SU-DHL-6 (cell line): ENCODE data around the gene DNAJC9.

Source experiments
- H2AFZ ChIP-seq: fragments of 200-600 bp; sonication (generic); 2 replicates; pipeline ENCODE4 v1.6.1; 2014; ENCODE audit warnings: low read depth, mild to moderate bottlenecking, moderate library complexity, mixed read lengths, antibody characterized with exemption, low read length; ENCODE audit not compliant: severe bottlenecking
- H3F3A ChIP-seq: fragments of 200-600 bp; shearing (Covaris generic); 2 replicates; pipeline ENCODE4 v1.6.0; 2016; ENCODE audit warnings: antibody characterized with exemption, mild to moderate bottlenecking; ENCODE audit not compliant: insufficient read depth
- H3K27ac ChIP-seq: fragments of 200-600 bp; sonication (generic); 2 replicates; pipeline ENCODE4 v1.5.1; 2016; ENCODE audit warnings: low read depth, mild to moderate bottlenecking, low read length, moderate library complexity, mixed read lengths
- H3K27me3 ChIP-seq: fragments of 200-600 bp; sonication (generic), shearing (Covaris generic); 2 replicates; pipeline ENCODE4 v1.6.0; 2014; ENCODE audit warnings: mild to moderate bottlenecking, low read length
- H3K36me3 ChIP-seq: fragments of 200-600 bp; sonication (generic); 2 replicates; pipeline ENCODE4 v1.6.1; 2014; ENCODE audit warnings: mild to moderate bottlenecking, low read length, mixed read lengths
- H3K4me2 ChIP-seq: fragments of 300-600, 200-600 bp; shearing (Covaris generic), sonication (generic); 2 replicates; pipeline ENCODE4 v1.6.0; 2014; ENCODE audit warnings: low read length, low read depth, mild to moderate bottlenecking; ENCODE audit not compliant: poor library complexity, severe bottlenecking
- H3K4me3 ChIP-seq: fragments of 200-600 bp; sonication (generic); 2 replicates; pipeline ENCODE4 v1.5.1; 2014; ENCODE audit warnings: antibody characterized with exemption, low read length, mild to moderate bottlenecking, mixed read lengths; ENCODE audit not compliant: insufficient read depth, poor library complexity, severe bottlenecking
- H3K79me2 ChIP-seq: fragments of 200-600 bp; sonication (generic); 2 replicates; pipeline ENCODE4 v1.6.1; 2014; ENCODE audit warnings: mild to moderate bottlenecking, low read length, moderate library complexity; ENCODE audit not compliant: insufficient read depth
- H3K9ac ChIP-seq: fragments of 200-600 bp; sonication (generic); 2 replicates; pipeline ENCODE4 v1.7.0; 2014; ENCODE audit warnings: mild to moderate bottlenecking, low read length
- H3K9me2 ChIP-seq: fragments of 200-600 bp; sonication (generic); replicated peaks from 2 replicates; pipeline ENCODE4 v1.6.1; 2014; ENCODE audit warnings: low read length; ENCODE audit not compliant: insufficient read depth
- H3K9me3 ChIP-seq: fragments of 200-600 bp; sonication (generic); 2 replicates; pipeline ENCODE4 v1.6.1; 2014; ENCODE audit warnings: low read length, mixed read lengths; ENCODE audit not compliant: insufficient read depth
- H4K20me1 ChIP-seq: fragments of 200-600 bp; sonication (generic); 2 replicates; pipeline ENCODE4 v1.6.1; 2014; ENCODE audit warnings: low read depth, mild to moderate bottlenecking, antibody characterized with exemption, low read length, moderate library complexity, mixed read lengths
- CTCF ChIP-seq: fragments of 200-600 bp; sonication (generic); IDR thresholded peaks from one replicate; pipeline ENCODE4 v1.5.1; 2017; ENCODE audit warnings: antibody characterized with exemption, mild to moderate bottlenecking, low read length, moderate library complexity; ENCODE audit not compliant: insufficient read depth, poor library complexity, severe bottlenecking
- EZH2phosphoT487 ChIP-seq: fragments of 200-600 bp; sonication (generic), shearing (Covaris generic); conservative IDR thresholded peaks from 2 replicates; pipeline ENCODE4 v1.6.1; 2018; ENCODE audit warnings: mild to moderate bottlenecking, antibody characterized with exemption, low read length, moderate library complexity, mixed read lengths

The DNAJC9 gene

GRCh38 chr10:73225518-73225917, 21.5 kb downstream of the DNAJC9 start:
- Histone ChIP-seq H2AFZ (no peak overlapping the region), H3K27me3 (no peaks in the 10 kb centered on the region), H3K4me3 (no peak overlapping the region), H3K9me3 (no peaks in the 10 kb centered on the region), H3K27ac (no peak overlapping the region), H3K4me2 (no peak overlapping the region), H3K9me2 (no peaks in the 10 kb centered on the region), H4K20me1 (no peaks in the 10 kb centered on the region), H3K79me2 (no peaks in the 10 kb centered on the region), H3F3A (no peaks in the 10 kb centered on the region), H3K36me3 (no peaks in the 10 kb centered on the region), H3K9ac (no peak overlapping the region)
- no peak for TF ChIP-seq EZH2phosphoT487
- no peak for TF ChIP-seq CTCF

DNA sequence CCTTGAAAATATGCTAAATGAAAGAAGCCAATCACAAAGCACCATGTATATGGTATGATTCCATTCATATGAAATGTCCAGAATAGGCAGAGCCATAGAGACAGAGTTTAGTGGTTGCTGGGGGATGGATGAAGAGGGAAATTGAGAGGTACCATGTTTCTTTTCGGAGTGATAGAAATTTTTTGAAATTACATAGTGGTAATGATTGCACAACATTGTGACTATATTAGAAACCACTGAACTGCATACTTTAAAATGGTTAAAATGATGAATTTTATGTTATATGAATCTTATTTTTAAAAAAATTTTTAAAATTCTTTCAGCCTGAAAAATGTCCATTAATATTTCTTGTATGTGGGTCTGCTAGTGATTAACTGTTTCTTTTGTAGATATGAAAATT, 26.1 kb downstream of the DNAJC9 start:
- TF ChIP-seq CTCF = no peak
- TF ChIP-seq EZH2phosphoT487 = no peak
- H3K79me2 ChIP-seq = no peaks in the 10 kb centered on the region
- H3K4me2 ChIP-seq = no peak overlapping the region
- H3K9me3 ChIP-seq = no peaks in the 10 kb centered on the region
- no peaks in the 10 kb centered on the region for H3K9me2 ChIP-seq
- no peak overlapping the region for H2AFZ ChIP-seq
- no peak overlapping the region for H3K9ac ChIP-seq
- H3F3A ChIP-seq = no peaks in the 10 kb centered on the region
- H3K36me3 ChIP-seq = peaks cover 5% of the 10 kb centered on the region; the same call in 1 of the 2 replicates
- H3K4me3 ChIP-seq = no peak overlapping the region
- no peaks in the 10 kb centered on the region for H4K20me1 ChIP-seq
- no peaks in the 10 kb centered on the region for H3K27me3 ChIP-seq
- H3K27ac ChIP-seq = no peak overlapping the region

DNA sequence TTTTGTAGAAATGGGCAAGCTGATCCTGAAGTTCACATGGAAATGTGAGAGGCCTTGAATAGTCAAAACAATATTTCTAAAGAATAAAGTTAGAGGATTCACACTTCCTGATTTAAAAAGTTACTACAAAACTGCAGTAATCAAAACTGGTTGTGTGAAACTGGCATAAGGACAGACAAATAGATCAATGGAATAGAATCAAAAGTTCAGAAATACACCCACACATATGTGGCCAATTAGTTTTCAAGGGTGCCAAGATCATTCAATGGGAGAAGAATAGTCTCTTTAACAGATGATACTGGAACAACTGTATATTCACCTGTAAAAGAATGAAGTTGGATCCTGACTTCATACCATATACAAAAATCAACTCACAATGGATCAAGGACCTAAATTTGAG, 27.7 kb downstream of the DNAJC9 start:
- Histone ChIP-seq H3K4me2 (no peak overlapping the region), H3K9me3 (no peaks in the 10 kb centered on the region), H3K36me3 (peaks cover 5% of the 10 kb centered on the region; the same call in 1 of the 2 replicates), H2AFZ (no peak overlapping the region), H3K27me3 (no peaks in the 10 kb centered on the region), H3K27ac (no peak overlapping the region), H3K9me2 (no peaks in the 10 kb centered on the region), H3F3A (no peaks in the 10 kb centered on the region), H3K4me3 (no peak overlapping the region), H4K20me1 (no peaks in the 10 kb centered on the region), H3K9ac (no peak overlapping the region), H3K79me2 (no peaks in the 10 kb centered on the region)
- TF ChIP-seq EZH2phosphoT487 = no peak
- TF ChIP-seq CTCF = no peak
